Stimulated activated CD4-positive, alpha-beta T cell treated with anti-CD3 and anti-CD28 coated beads, TNF-alpha, amount 100 ng/mL, for 24 hours (primary cell): Measurements from ENCODE around the gene WFDC1.

Experiments used
- DNase-seq, 3 experiments: peaks; one replicate each; pipeline ENCODE4 v3.0.0-alpha.2; 2020; ENCODE audit warnings: low read depth in 3 of 3

WFDC1 gene

GRCh38 chr16:84378099-84378498, 83.4 kb downstream of the WFDC1 start:
- DNase-seq = no peak

- no peak for DNase-seq
These were observed 83.9 kb downstream of the WFDC1 start for GRCh38 chr16:84378567-84378966.

GRCh38 chr16:84379008-84379708, 84.5 kb downstream of the WFDC1 start:
- no peak for DNase-seq
